ENCODE results near the gene SCFD2. TPM values are rescaled to one million over a fixed set of nuclear protein-coding genes. Genes with fewer than 3 reads are reported as not detected.

SCFD2 gene
- total RNA-seq, 1 donor, result 24.2 TPM

- Histone ChIP-seq H3K27ac (ENCODE audit: low read depth, low read length) (no peak overlapping the region), H4K20me1 (ENCODE audit: insufficient read depth, low read length) (no peaks in the 10 kb centered on the region), H3K27me3 (ENCODE audit: insufficient read depth, low read length) (no peaks in the 10 kb centered on the region), H3K79me2 (ENCODE audit: insufficient read depth, low read length) (no peaks in the 10 kb centered on the region), H3K9me3 (ENCODE audit: low read depth, low read length) (no peaks in the 10 kb centered on the region), H3K4me3 (ENCODE audit: insufficient read depth, low read length) (no peak overlapping the region), H2AFZ (ENCODE audit: low read length) (no peak overlapping the region), H3K4me1 (ENCODE audit: insufficient read depth, low read length) (no peaks in the 10 kb centered on the region), H3K36me3 (ENCODE audit: insufficient read depth, low read length) (no peaks in the 10 kb centered on the region), H3K4me2 (ENCODE audit: insufficient read depth, low read length) (no peak overlapping the region)
- DNase-seq (ENCODE audit: insufficient read length, low spot score, missing footprints), result no peak
- no peak for TF ChIP-seq CTCF (IDR thresholded peaks at IDR 0.05; ENCODE audit: extremely low read depth, low read depth, low read length)
These were observed 540.3 kb downstream of the SCFD2 start for GRCh38 chr4:52825460-52826090.

- Histone ChIP-seq H3K4me1 (ENCODE audit: insufficient read depth, low read length) (no peaks in the 10 kb centered on the region), H3K9me3 (ENCODE audit: low read depth, low read length) (no peaks in the 10 kb centered on the region), H3K4me3 (ENCODE audit: insufficient read depth, low read length) (no peak overlapping the region), H2AFZ (ENCODE audit: low read length) (no peak overlapping the region), H3K79me2 (ENCODE audit: insufficient read depth, low read length) (no peaks in the 10 kb centered on the region), H3K27me3 (ENCODE audit: insufficient read depth, low read length) (no peaks in the 10 kb centered on the region), H4K20me1 (ENCODE audit: insufficient read depth, low read length) (no peaks in the 10 kb centered on the region), H3K27ac (ENCODE audit: low read depth, low read length) (no peak overlapping the region), H3K36me3 (ENCODE audit: insufficient read depth, low read length) (no peaks in the 10 kb centered on the region), H3K4me2 (ENCODE audit: insufficient read depth, low read length) (no peak overlapping the region)
- no peak for TF ChIP-seq CTCF (IDR thresholded peaks at IDR 0.05; ENCODE audit: extremely low read depth, low read depth, low read length)
- DNase-seq (ENCODE audit: insufficient read length, low spot score, missing footprints), result no peak
These were observed 541.0 kb downstream of the SCFD2 start for GRCh38 chr4:52824603-52825459.

GRCh38 chr4:52824270-52824602 is 541.6 kb downstream of the SCFD2 start:
- no peaks in the 10 kb centered on the region for H3K36me3 ChIP-seq (ENCODE audit: insufficient read depth, low read length)
- no peaks in the 10 kb centered on the region for H3K79me2 ChIP-seq (ENCODE audit: insufficient read depth, low read length)
- no peak overlapping the region for H2AFZ ChIP-seq (ENCODE audit: low read length)
- H3K27ac ChIP-seq (ENCODE audit: low read depth, low read length), result no peak overlapping the region
- DNase-seq (ENCODE audit: insufficient read length, low spot score, missing footprints), result no peak
- H4K20me1 ChIP-seq (ENCODE audit: insufficient read depth, low read length), result no peaks in the 10 kb centered on the region
- H3K4me3 ChIP-seq (ENCODE audit: insufficient read depth, low read length), result no peak overlapping the region
- no peaks in the 10 kb centered on the region for H3K4me1 ChIP-seq (ENCODE audit: insufficient read depth, low read length)
- TF ChIP-seq CTCF (IDR thresholded peaks at IDR 0.05; ENCODE audit: extremely low read depth, low read depth, low read length), result no peak
- no peak overlapping the region for H3K4me2 ChIP-seq (ENCODE audit: insufficient read depth, low read length)
- H3K9me3 ChIP-seq (ENCODE audit: low read depth, low read length), result no peaks in the 10 kb centered on the region
- no peaks in the 10 kb centered on the region for H3K27me3 ChIP-seq (ENCODE audit: insufficient read depth, low read length)

GRCh38 chr4:52823702-52824092 is 542.2 kb downstream of the SCFD2 start:
- H3K4me3 ChIP-seq (ENCODE audit: insufficient read depth, low read length), result no peak overlapping the region
- no peaks in the 10 kb centered on the region for H3K79me2 ChIP-seq (ENCODE audit: insufficient read depth, low read length)
- H3K4me2 ChIP-seq (ENCODE audit: insufficient read depth, low read length), result no peak overlapping the region
- H3K27me3 ChIP-seq (ENCODE audit: insufficient read depth, low read length), result no peaks in the 10 kb centered on the region
- no peak overlapping the region for H3K27ac ChIP-seq (ENCODE audit: low read depth, low read length)
- H2AFZ ChIP-seq (ENCODE audit: low read length), result no peak overlapping the region
- DNase-seq (ENCODE audit: insufficient read length, low spot score, missing footprints), result no peak
- H3K4me1 ChIP-seq (ENCODE audit: insufficient read depth, low read length), result no peaks in the 10 kb centered on the region
- no peaks in the 10 kb centered on the region for H3K9me3 ChIP-seq (ENCODE audit: low read depth, low read length)
- no peaks in the 10 kb centered on the region for H3K36me3 ChIP-seq (ENCODE audit: insufficient read depth, low read length)
- H4K20me1 ChIP-seq (ENCODE audit: insufficient read depth, low read length), result no peaks in the 10 kb centered on the region
- no peak for TF ChIP-seq CTCF (IDR thresholded peaks at IDR 0.05; ENCODE audit: extremely low read depth, low read depth, low read length)

Measured in osteoblast (primary cell).